Heart left ventricle (tissue), 16 donors: ENCODE results near the gene MYOF. TPM values are rescaled to one million over a fixed set of nuclear protein-coding genes. Genes with fewer than 3 reads are reported as not detected.
"Not testable (repeated sequence)": the region's sequence is repeated elsewhere in the genome, so short reads cannot be mapped to it uniquely, and the experiment has no call there.

Experiments used
- ATAC-seq, 4 donors: fragments of 200-7000 bp; cut with Tn5 transposase; one replicate each; pipeline ENCODE4 v1.9.1; 2020 to 2022; ENCODE audit warnings: moderate library complexity in 4 of 4, mild to moderate bottlenecking in 3 of 4, moderate number of reproducible peaks in 1 of 4
- DNase-seq, 5 donors: peaks; one replicate each; pipeline ENCODE4 v3.0.0-alpha.2; 2020
- H3K27ac ChIP-seq, 12 donors: fragments of 200-600 bp; sonication (generic) in 4 of 12; one replicate each; pipeline versions ENCODE4 v1.5.0 to v1.8.0; 2016 to 2022; ENCODE audit warnings: mild to moderate bottlenecking in 2 of 12
- H3K27me3 ChIP-seq, 9 donors: fragments of 200-600 bp; sonication (generic) in 2 of 9; one replicate each; pipeline versions ENCODE4 v1.5.1 to v1.8.0; 2016 to 2022; ENCODE audit warnings: mild to moderate bottlenecking in 3 of 9
- H3K36me3 ChIP-seq, 9 donors: fragments of 200-600 bp; sonication (generic) in 2 of 9; one replicate each; pipeline versions ENCODE4 v1.5.0 to v1.8.0; 2018 to 2022; ENCODE audit warnings: mild to moderate bottlenecking in 2 of 9
- H3K4me1 ChIP-seq, 12 donors: fragments of 200-600 bp; sonication (generic) in 4 of 12; one replicate each; pipeline versions ENCODE4 v1.5.0 to v1.8.0; 2016 to 2022; ENCODE audit warnings: mild to moderate bottlenecking in 3 of 12
- H3K4me3 ChIP-seq, 12 donors: fragments of 200-600 bp; sonication (generic) in 4 of 12; one replicate each; pipeline versions ENCODE4 v1.5.0 to v1.8.0; 2017 to 2022; ENCODE audit warnings: mild to moderate bottlenecking in 9 of 12, moderate library complexity in 4 of 12
- H3K9me3 ChIP-seq, 12 donors: fragments of 200-600 bp; sonication (generic) in 4 of 12; one replicate each; pipeline versions ENCODE4 v1.5.0 to v1.8.0; 2016 to 2022; ENCODE audit warnings: mild to moderate bottlenecking in 1 of 12
- POLR2A ChIP-seq, 2 donors: fragments of 450-650 bp; IDR thresholded peaks; one replicate each; pipeline ENCODE4 v1.6.1; 2017; ENCODE audit warnings: antibody characterized with exemption in 2 of 2, mild to moderate bottlenecking in 2 of 2, moderate library complexity in 2 of 2
- WGBS, 4 donors: extraction: QIAGEN DNeasy Blood & Tissue Kit in 2 of 4; methylation state at CpG; one replicate each; pipeline versions ENCODE4 v1.1.5 to v1.1.7; 2013 to 2018; 5-methylcytosine and 5-hydroxymethylcytosine counted together
- intact Hi-C, 10 donors: fragments of 100-400 bp; cut with DNase I; formaldehyde crosslinking; loops; one replicate each; pipeline versions ENCODE4 v1.11.1 to v1.14.2; 2022
- polyA plus RNA-seq, 2 donors: library from polyadenylated mRNA; stranded (reverse); fragments of 200-250 nt; gene quantifications; one replicate each; pipeline ENCODE4 v1.2.3, GENCODE V29; 2013
- total RNA-seq, 9 donors: library from RNA; depleted of rRNA in 2 of 9; stranded (reverse); fragments of >200 nt in 2 of 9; fragmentation: NEBNext Ultra II Directional in 3 of 9; extraction: Animal tissue kit (Norgen Biotek cat#: 25700) in 3 of 9; gene quantifications; one replicate each; pipeline versions ENCODE4 v1.1.0 to v1.2.4, GENCODE V29; 2016 to 2023
- TF ChIP-seq, protein P1 (sequence below), 12 donors: fragments of 200-600 bp; sonication (generic) in 4 of 12; IDR thresholded peaks; one replicate each; pipeline versions ENCODE4 v1.5.0 to v1.8.0; 2018 to 2022; ENCODE audit warnings: antibody characterized with exemption in 12 of 12, mild to moderate bottlenecking in 5 of 12
- donor health status: ischemic (EF 13 %, LVEDD 7.1; RV severe dilation, severe dysfunction).
- donor health status: healthy with polysubstance abuse.
- donor health status: DM: no; HTN: yes; CAD: no.
- donor health status: DM: no; HTN: no; CAD: no.
- donor health status: ischemic (EF 25% LVEDD 6.9; RV normal size, moderate dysfunction).
- donor health status: ischemic (EF 25% LVEDD 5.7; RV mildly dilated, moderate dysfunction).
- donor health status: healthy.
- donor health status: DM: yes; HTN: yes; CAD: no.
- donor health status: ischemic (EF 35%, LVEDD 5.7; RV mildly dilated, moderate dysfunction).
- donor health status: nonischemic (EF 11% LVEDD 7.7; RV severe dilation, severe dysfunction).
- donor health status: DM: yes; HTN: yes; CAD: no.
- donor health status: PGD.
- donor health status: ischemic (EF 29% LVEDD 5.4; RV normal size, mild dysfunction).
- donor health status: nonischemic (EF 23%, LVEDD 6.1; RV moderate dilation, normal function).

The MYOF gene
- total and polyA plus RNA-seq, 11 donors, result 13.2 to 64.5 (median 21.6) TPM

DNA sequence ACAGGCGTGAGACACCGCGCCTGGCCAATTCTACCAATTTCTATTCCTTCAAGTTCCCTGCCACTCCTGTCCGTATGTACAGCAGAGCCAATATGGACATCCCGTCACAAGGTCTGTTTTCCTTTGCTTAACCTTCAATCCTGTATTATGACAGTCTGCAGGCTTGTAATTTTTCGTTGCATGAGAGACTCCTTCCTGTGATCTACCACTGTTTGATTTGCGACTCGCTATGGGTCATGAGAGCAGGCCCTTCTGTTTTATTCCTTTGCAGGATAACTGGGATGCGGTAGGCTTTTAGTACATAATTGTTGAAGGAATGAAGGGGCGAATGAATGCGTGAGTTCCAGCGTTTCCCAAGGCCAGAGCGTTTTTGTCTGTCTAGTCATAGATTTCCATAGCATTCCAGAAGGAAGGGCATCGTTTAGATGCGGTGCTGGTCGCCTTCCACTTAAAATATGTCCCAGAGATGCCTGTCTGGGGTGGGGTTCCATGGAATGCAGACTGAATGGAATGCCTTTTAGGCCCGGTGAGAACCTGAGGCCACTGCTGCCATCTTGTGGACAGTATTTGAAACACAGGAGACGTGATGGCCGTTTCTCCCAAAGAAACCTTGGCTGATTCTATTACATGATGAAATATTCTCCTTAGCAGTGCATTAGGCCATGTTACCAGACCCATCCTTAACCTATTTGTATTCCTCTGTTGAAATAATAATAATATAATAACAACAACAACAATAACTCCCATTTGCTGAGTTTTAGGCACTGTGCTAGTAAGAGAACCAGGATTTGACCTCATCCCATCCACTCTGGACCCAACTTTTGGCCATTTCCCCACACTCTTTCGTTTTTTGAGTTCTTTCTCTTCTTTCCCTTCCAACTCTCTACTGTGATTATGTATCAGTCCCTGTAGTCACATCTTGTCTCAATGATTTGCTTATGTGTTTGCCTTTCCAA lies 193.2 kb downstream of the MYOF start:
- WGBS, 4 donors, result 53 to 55% (median 54%) methylated on average over 20 of the region's 20 CpGs
- intact Hi-C loops, result loop anchor here (1.0 to 10.0 kb wide), 11 partner anchors 172 to 407 kb away; no protein-coding TSS in a partner anchor
- DNase-seq (peak in 4 of 5 donors; percentile 37 to 66 (median 55)), ATAC-seq (peak; percentile 26 to 84 (median 76))
- H3K9me3 ChIP-seq, result no peaks in the 10 kb centered on the region
- TF ChIP-seq, protein P1, sequence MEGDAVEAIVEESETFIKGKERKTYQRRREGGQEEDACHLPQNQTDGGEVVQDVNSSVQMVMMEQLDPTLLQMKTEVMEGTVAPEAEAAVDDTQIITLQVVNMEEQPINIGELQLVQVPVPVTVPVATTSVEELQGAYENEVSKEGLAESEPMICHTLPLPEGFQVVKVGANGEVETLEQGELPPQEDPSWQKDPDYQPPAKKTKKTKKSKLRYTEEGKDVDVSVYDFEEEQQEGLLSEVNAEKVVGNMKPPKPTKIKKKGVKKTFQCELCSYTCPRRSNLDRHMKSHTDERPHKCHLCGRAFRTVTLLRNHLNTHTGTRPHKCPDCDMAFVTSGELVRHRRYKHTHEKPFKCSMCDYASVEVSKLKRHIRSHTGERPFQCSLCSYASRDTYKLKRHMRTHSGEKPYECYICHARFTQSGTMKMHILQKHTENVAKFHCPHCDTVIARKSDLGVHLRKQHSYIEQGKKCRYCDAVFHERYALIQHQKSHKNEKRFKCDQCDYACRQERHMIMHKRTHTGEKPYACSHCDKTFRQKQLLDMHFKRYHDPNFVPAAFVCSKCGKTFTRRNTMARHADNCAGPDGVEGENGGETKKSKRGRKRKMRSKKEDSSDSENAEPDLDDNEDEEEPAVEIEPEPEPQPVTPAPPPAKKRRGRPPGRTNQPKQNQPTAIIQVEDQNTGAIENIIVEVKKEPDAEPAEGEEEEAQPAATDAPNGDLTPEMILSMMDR (IDR thresholded peaks at IDR 0.05), result peak; percentile 69 to 87 (median 76)
- no peak for TF ChIP-seq POLR2A (IDR thresholded peaks at IDR 0.05)
- H3K4me1 ChIP-seq, result peaks cover 0 to 3% (median 0%) of the 10 kb centered on the region in 12 donors
- H3K4me3 ChIP-seq, result no peak overlapping the region
- H3K27ac ChIP-seq, result no peak overlapping the region
- no peaks in the 10 kb centered on the region for H3K27me3 ChIP-seq
- H3K36me3 ChIP-seq, result no peaks in the 10 kb centered on the region

DNA sequence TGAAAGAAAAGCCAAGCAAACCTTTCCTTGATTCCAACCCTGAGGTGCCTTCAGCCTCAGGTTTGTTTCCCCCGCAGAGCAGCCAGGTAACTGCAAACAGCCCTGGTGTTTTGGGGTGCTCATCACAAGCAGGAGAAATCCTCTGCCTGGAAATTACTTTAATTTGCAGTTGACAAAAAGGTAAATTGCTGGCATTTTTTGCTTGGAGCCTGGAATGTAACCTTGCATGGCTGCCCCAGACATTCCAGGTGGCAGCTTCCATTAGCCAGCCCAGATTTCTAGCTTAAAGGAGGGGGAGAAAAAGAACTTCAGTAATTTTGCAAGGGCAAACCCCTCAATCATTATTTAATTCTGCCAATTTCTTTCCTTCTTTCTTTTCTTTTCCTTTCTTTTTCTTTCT lies 194.4 kb downstream of the MYOF start:
- no peak overlapping the region for H3K4me3 ChIP-seq
- H3K9me3 ChIP-seq, result no peaks in the 10 kb centered on the region
- H3K36me3 ChIP-seq, result no peaks in the 10 kb centered on the region
- H3K27me3 ChIP-seq, result no peaks in the 10 kb centered on the region
- intact Hi-C loops, result loop anchor here (2.0 to 10.0 kb wide), 9 partner anchors 170 to 405 kb away; no protein-coding TSS in a partner anchor
- no peak overlapping the region for H3K27ac ChIP-seq
- WGBS, 4 donors, result 90 to 98% (median 96%) methylated on average over 1 of the region's 1 CpG
- ATAC-seq (no peak), DNase-seq (no peak)
- no peak for TF ChIP-seq POLR2A (IDR thresholded peaks at IDR 0.05)
- TF ChIP-seq, protein P1 (IDR thresholded peaks at IDR 0.05), result no peak
- H3K4me1 ChIP-seq, result peaks cover 0 to 6% (median 0%) of the 10 kb centered on the region in 12 donors

DNA sequence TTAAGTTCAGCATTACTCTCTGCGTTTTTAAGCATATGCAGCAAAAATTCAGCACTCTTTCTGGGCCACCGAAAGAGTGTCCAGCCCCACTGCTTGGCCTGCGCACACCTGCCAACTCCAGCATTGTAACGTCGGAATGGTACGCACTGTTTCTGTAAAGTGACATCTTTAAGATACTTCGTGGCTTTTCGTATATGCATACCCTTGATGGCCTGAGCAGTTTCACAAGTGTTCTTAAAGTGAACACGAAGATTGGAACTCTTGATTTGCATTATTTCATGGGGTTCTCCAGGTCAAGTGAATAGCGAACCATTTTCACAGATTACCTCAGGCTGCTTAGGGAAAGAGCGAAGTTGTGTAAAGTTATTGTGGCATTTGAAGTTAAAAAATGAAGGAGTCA lies 197.9 kb downstream of the MYOF start:
- DNase-seq, H3K36me3 ChIP-seq, H3K9me3 ChIP-seq, ATAC-seq, H3K4me3 ChIP-seq, H3K27me3 ChIP-seq, H3K27ac ChIP-seq, H3K4me1 ChIP-seq: not testable (repeated sequence)
- intact Hi-C loops, result loop anchor here in 4 of 10 donors (10.0 kb wide), 3 partner anchors 169 to 399 kb away; no protein-coding TSS in a partner anchor
- 83 to 92% (median 89%) methylated on average over 4 to 11 of the region's 11 CpGs for WGBS, 4 donors

DNA sequence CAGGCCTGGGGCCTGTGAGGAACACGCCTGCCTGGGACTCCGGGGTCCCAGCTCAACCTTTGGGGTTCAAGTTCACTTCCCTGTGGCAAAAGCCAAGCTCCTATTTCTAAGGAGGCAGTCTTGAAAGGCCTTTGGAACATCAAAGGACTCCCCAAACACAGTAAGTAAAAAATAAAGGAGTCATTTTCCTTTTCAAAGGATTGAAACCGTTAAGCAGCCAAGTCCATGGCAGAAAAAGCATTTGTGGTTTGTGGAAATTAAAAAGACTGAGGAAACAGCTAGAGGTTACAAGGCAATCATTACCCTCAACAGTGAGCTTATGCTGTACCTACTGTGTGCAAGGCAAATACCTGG lies 200.8 kb downstream of the MYOF start:
- no peak overlapping the region for H3K4me3 ChIP-seq
- ATAC-seq (no peak), DNase-seq (no peak)
- 72 to 86% (median 78%) methylated on average over 3 of the region's 3 CpGs for whole genome bisulfite sequencing, 4 donors
- intact Hi-C loops, result loop anchor here in 4 of 10 donors (10.0 kb wide), 3 partner anchors 167 to 397 kb away; no protein-coding TSS in a partner anchor
- H3K27ac ChIP-seq, result no peak overlapping the region
- peaks cover 0 to 6% (median 0%) of the 10 kb centered on the region in 12 donors for H3K4me1 ChIP-seq
- H3K27me3 ChIP-seq, result no peaks in the 10 kb centered on the region
- H3K9me3 ChIP-seq, result no peaks in the 10 kb centered on the region
- TF ChIP-seq, protein P1 (IDR thresholded peaks at IDR 0.05), result no peak
- no peak for TF ChIP-seq POLR2A (IDR thresholded peaks at IDR 0.05)
- no peaks in the 10 kb centered on the region for H3K36me3 ChIP-seq
